ENCODE measurements around the gene METAP2. TPM values are rescaled to one million over a fixed set of nuclear protein-coding genes. Genes with fewer than 3 reads are reported as not detected.
"Not testable (repeated sequence)": the region's sequence is repeated elsewhere in the genome, so short reads cannot be mapped to it uniquely, and the experiment has no call there.

Gene METAP2
- total and polyA plus RNA-seq, 2 donors (not counting 3 experiments of a cell fraction or from before 2014, with no cell fraction given): 28.5 to 105 TPM

- H3K9me1 ChIP-seq (replicated peaks; ENCODE audit: control insufficient read depth, extremely low read depth, insufficient read depth, low read length): no peaks in the 10 kb centered on the region
- peaks cover 72% of the 10 kb centered on the region for H3K79me2 ChIP-seq (ENCODE audit: control insufficient read depth, insufficient read depth, low read length)
- H3K27me3 ChIP-seq (ENCODE audit: control insufficient read depth in 2 of 2, insufficient read depth in 2 of 2, low read length in 2 of 2): no peaks in the 10 kb centered on the region
- H2AFZ ChIP-seq (ENCODE audit: low read depth, low read length): no peak overlapping the region
- intact Hi-C loops (cut with micrococcal nuclease): no loop called here
- no peak overlapping the region for H3K27ac ChIP-seq (ENCODE audit: insufficient read depth, low read depth, low read length)
- no peak for DNase-seq (ENCODE audit: low read depth, low spot score)
- FAIRE-seq: no peak
- peaks cover 9% of the 10 kb centered on the region for H4K20me1 ChIP-seq (replicated peaks; ENCODE audit: control insufficient read depth, extremely low read depth, insufficient read depth, low read length)
- no peak overlapping the region for H3K9ac ChIP-seq (replicated peaks; ENCODE audit: extremely low read depth, insufficient read depth, low read length)
- dilution Hi-C loops (cut with MboI; ENCODE audit: extremely low pct_ligation_motif_present, low sequenced_read_pairs): no loop called here
- H3K36me3 ChIP-seq (ENCODE audit: control insufficient read depth in 2 of 2, extremely low read depth in 1 of 2, insufficient read depth in 2 of 2, low read length in 2 of 2): peaks cover 8 to 11% of the 10 kb centered on the region in 2 experiments
- H3K9me3 ChIP-seq (replicated peaks; ENCODE audit: control insufficient read depth, insufficient read depth, low read length): no peaks in the 10 kb centered on the region
- CTCF ChIA-PET: no interaction called here
- H3K4me2 ChIP-seq (ENCODE audit: insufficient read depth, low read length): no peak overlapping the region
- H3K4me3 ChIP-seq (replicated peaks in 1 of 3; ENCODE audit: insufficient read depth in 1 of 3, low read depth in 1 of 3, low read length in 3 of 3): no peak overlapping the region
- no peak for TF ChIP-seq JUN (IDR thresholded peaks at IDR 0.05; ENCODE audit: borderline replicate concordance, insufficient read depth, insufficient read length, low read depth)
- BruUV-seq (replicated peaks): no TSS peak
- POLR2A ChIA-PET: no interaction called here
- peaks cover 17% of the 10 kb centered on the region for H3K4me1 ChIP-seq (ENCODE audit: control insufficient read depth, extremely low read depth, insufficient read depth, low read length)
Measured at GRCh38 chr12:95481888-95482287, 7.9 kb downstream of the METAP2 start.

GRCh38 chr12:95482564-95482963 lies 8.6 kb downstream of the METAP2 start:
- dilution Hi-C loops (cut with MboI; ENCODE audit: extremely low pct_ligation_motif_present, low sequenced_read_pairs); H4K20me1 ChIP-seq (replicated peaks; ENCODE audit: control insufficient read depth, extremely low read depth, insufficient read depth, low read length); H2AFZ ChIP-seq (ENCODE audit: low read depth, low read length); H3K9me1 ChIP-seq (replicated peaks; ENCODE audit: control insufficient read depth, extremely low read depth, insufficient read depth, low read length); H3K27ac ChIP-seq (ENCODE audit: insufficient read depth, low read depth, low read length); H3K36me3 ChIP-seq (ENCODE audit: control insufficient read depth in 2 of 2, extremely low read depth in 1 of 2, insufficient read depth in 2 of 2, low read length in 2 of 2); H3K9me3 ChIP-seq (replicated peaks; ENCODE audit: control insufficient read depth, insufficient read depth, low read length); H3K4me3 ChIP-seq (replicated peaks in 1 of 3; ENCODE audit: insufficient read depth in 1 of 3, low read depth in 1 of 3, low read length in 3 of 3); CTCF ChIA-PET; FAIRE-seq; H3K9ac ChIP-seq (replicated peaks; ENCODE audit: extremely low read depth, insufficient read depth, low read length); H3K4me2 ChIP-seq (ENCODE audit: insufficient read depth, low read length); BruUV-seq (replicated peaks); DNase-seq (ENCODE audit: low read depth, low spot score); intact Hi-C loops (cut with micrococcal nuclease); H3K27me3 ChIP-seq (ENCODE audit: control insufficient read depth in 2 of 2, insufficient read depth in 2 of 2, low read length in 2 of 2): not testable (repeated sequence)
- peaks cover 68% of the 10 kb centered on the region for H3K79me2 ChIP-seq (ENCODE audit: control insufficient read depth, insufficient read depth, low read length)
- POLR2A ChIA-PET: interaction anchor here (0.6 to 1.3 kb wide), 2 partner anchors 9 to 11 kb away, joined by 3 to 5 read pairs; partner anchors contain the start of gene METAP2
- peaks cover 17% of the 10 kb centered on the region for H3K4me1 ChIP-seq (ENCODE audit: control insufficient read depth, extremely low read depth, insufficient read depth, low read length)

Measured in endothelial cell of umbilical vein (primary cell).